Endodermal cell (in vitro differentiated cells): Measurements from ENCODE around the gene NGEF. TPM values are rescaled to one million over a fixed set of nuclear protein-coding genes. Genes with fewer than 3 reads are reported as not detected.

ENCODE experiments used
- DNase-seq: peaks from one replicate; pipeline ENCODE4 v3.0.0-alpha.2; 2017
- H3K27ac ChIP-seq: 2 replicates; pipeline ENCODE4 v1.5.1; 2013; ENCODE audit warnings: mild to moderate bottlenecking, low read depth, low read length, moderate library complexity
- H3K27me3 ChIP-seq: 2 replicates; pipeline ENCODE4 v1.6.1; 2013; ENCODE audit warnings: mild to moderate bottlenecking, low read length, moderate library complexity; ENCODE audit not compliant: insufficient read depth, control insufficient read depth, poor library complexity, severe bottlenecking
- H3K36me3 ChIP-seq: 2 replicates; pipeline ENCODE4 v1.7.0; 2013; ENCODE audit warnings: mild to moderate bottlenecking, low read length, moderate library complexity; ENCODE audit not compliant: control insufficient read depth, insufficient read depth
- H3K4me1 ChIP-seq: one replicate; pipeline ENCODE4 v1.7.0; 2013; ENCODE audit warnings: low read length; ENCODE audit not compliant: control insufficient read depth, insufficient read depth
- H3K4me3 ChIP-seq: 2 replicates; pipeline ENCODE4 v1.5.1; 2013; ENCODE audit warnings: mild to moderate bottlenecking, low read length, moderate library complexity
- H3K9ac ChIP-seq: 2 replicates; pipeline ENCODE4 v1.6.1; 2013; ENCODE audit warnings: mild to moderate bottlenecking, low read length, moderate library complexity; ENCODE audit not compliant: poor library complexity, severe bottlenecking; ENCODE audit errors: extremely low read depth
- H3K9me3 ChIP-seq: 2 replicates; pipeline ENCODE4 v1.6.1; 2013; ENCODE audit warnings: mild to moderate bottlenecking, low read length, moderate library complexity; ENCODE audit not compliant: control insufficient read depth
- H3K27ac Mint-ChIP-seq: 2 replicates; pipeline ENCODE4 v1.8.0; 2020; ENCODE audit warnings: mixed read lengths
- H3K27me3 Mint-ChIP-seq: 2 replicates; pipeline ENCODE4 v1.8.0; 2021; ENCODE audit warnings: mild to moderate bottlenecking, mixed read lengths; ENCODE audit not compliant: insufficient read depth
- H3K36me3 Mint-ChIP-seq: 2 replicates; pipeline ENCODE4 v1.8.0; 2020; ENCODE audit warnings: low read depth, mixed read lengths
- H3K4me1 Mint-ChIP-seq: 2 replicates; pipeline ENCODE4 v1.8.0; 2020; ENCODE audit warnings: mixed read lengths
- H3K4me3 Mint-ChIP-seq: 2 replicates; pipeline ENCODE4 v1.8.0; 2020; ENCODE audit warnings: mild to moderate bottlenecking, moderate library complexity, mixed read lengths
- H3K9me3 Mint-ChIP-seq: 2 replicates; pipeline ENCODE4 v1.8.0; 2020; ENCODE audit warnings: mild to moderate bottlenecking, mixed read lengths
- WGBS, 2 experiments: methylation state at CpG; one replicate each; pipeline versions ENCODE4 v1.1.5 to v1.1.7; 2013; ENCODE audit warnings: missing lambda C conversion rate in 2 of 2, mixed read lengths in 1 of 2; ENCODE audit not compliant: insufficient coverage in 1 of 2, insufficient read length in 1 of 2; 5-methylcytosine and 5-hydroxymethylcytosine counted together
- total RNA-seq, 2 donors: library from RNA; stranded (reverse); fragmentation: NEBNext Ultra II Directional in 1 of 2; extraction: Animal tissue kit (Norgen Biotek cat#: 25700) in 1 of 2; gene quantifications; 2 replicates in 1 of 2; 3 replicates in 1 of 2; pipeline ENCODE4 v1.2.1, GENCODE V29; 2021
- TF ChIP-seq, protein P1 (sequence below): fragments of 200-600 bp; sonication (generic); conservative IDR thresholded peaks from 2 replicates; pipeline ENCODE4 v1.5.0; 2021; ENCODE audit warnings: antibody characterized with exemption, mild to moderate bottlenecking

Gene NGEF
- total RNA-seq, 2 donors from 2014 or later: 1.8 to 2.9 TPM

DNA sequence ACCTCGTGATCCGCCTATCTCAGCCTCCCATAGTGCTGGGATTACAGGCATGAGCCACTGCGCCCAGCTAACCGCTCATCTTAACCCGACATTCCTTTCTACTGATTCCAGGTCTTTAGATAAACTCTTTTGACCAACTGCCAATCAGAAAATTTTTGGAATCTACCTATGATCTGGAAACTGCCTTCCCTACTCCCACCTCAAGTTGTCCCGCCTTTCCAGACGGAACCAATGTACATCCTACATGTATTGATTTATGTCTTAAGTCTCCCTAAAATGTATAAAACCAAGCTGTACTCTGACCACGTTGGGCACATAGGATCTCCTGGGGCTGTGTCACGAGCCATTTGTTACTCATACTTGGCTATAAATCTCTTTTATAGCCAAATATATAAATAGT is 16.3 kb upstream of the NGEF start:
- Mint-ChIP-seq H3K27ac (no peak overlapping the region), H3K4me1 (peaks cover 3% of the 10 kb centered on the region), H3K4me3 (no peak overlapping the region), H3K27me3 (no peaks in the 10 kb centered on the region), H3K9me3 (no peaks in the 10 kb centered on the region), H3K36me3 (no peaks in the 10 kb centered on the region)
- Histone ChIP-seq H3K27me3 (no peaks in the 10 kb centered on the region), H3K9me3 (no peaks in the 10 kb centered on the region), H3K36me3 (no peaks in the 10 kb centered on the region), H3K4me3 (no peak overlapping the region), H3K27ac (no peak overlapping the region), H3K4me1 (no peaks in the 10 kb centered on the region), H3K9ac (no peak overlapping the region)
- TF ChIP-seq, protein P1, sequence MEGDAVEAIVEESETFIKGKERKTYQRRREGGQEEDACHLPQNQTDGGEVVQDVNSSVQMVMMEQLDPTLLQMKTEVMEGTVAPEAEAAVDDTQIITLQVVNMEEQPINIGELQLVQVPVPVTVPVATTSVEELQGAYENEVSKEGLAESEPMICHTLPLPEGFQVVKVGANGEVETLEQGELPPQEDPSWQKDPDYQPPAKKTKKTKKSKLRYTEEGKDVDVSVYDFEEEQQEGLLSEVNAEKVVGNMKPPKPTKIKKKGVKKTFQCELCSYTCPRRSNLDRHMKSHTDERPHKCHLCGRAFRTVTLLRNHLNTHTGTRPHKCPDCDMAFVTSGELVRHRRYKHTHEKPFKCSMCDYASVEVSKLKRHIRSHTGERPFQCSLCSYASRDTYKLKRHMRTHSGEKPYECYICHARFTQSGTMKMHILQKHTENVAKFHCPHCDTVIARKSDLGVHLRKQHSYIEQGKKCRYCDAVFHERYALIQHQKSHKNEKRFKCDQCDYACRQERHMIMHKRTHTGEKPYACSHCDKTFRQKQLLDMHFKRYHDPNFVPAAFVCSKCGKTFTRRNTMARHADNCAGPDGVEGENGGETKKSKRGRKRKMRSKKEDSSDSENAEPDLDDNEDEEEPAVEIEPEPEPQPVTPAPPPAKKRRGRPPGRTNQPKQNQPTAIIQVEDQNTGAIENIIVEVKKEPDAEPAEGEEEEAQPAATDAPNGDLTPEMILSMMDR: no peak
- WGBS, 2 experiments: 92 to 98% methylated on average over 7 to 9 of the region's 9 CpGs
- DNase-seq: no peak

DNA sequence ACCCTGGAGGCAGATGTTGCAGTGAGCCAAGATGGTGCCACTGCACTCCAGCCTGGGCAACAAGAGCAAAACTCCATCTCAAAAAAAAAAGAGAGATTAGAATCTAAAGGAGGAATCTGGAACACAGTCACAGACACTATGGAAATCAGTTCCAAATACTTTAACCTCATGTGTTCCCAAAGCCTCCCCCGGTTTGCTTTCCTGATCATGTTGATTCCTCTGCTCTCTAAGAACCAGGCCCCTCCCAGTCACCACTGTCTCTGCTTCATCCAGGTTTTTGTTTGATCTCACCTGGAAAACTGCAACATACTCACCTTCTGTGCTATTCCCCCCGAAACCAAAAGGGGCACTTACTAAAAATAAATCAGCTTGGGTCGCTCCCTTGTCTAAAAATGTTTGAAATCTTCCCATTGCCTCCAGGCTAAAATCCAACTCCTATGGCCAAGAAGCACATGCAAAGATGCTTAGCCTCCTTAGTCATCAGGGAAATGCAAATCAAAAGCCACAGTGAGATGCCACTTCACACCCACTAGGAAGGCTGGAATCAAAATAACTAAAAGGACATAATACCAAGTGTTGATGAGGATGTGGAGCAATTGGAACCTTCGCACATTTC is 13.2 kb upstream of the NGEF start:
- no peak overlapping the region for H3K27ac ChIP-seq

DNA sequence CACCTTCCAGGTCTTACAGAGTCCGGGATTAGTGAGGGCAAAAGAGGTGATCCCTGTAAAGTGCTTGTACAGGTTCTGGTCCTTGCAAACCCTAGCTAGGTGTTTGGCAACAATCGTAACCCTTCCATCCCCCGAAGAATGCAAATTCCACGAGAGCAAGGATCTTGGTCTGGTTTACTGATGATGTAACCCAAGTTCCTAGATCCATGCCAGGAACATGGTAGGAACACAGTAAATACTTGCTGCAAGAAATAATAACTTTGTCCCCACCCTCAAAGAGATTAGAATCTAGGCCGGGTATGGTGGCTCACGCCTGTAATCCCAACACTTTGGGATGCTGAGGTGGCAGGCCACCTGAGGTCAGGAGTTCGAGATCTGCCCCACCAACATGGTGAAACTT is 12.7 kb upstream of the NGEF start:
- Histone ChIP-seq H3K4me1 (no peaks in the 10 kb centered on the region), H3K9ac (no peak overlapping the region), H3K27ac (no peak overlapping the region), H3K9me3 (no peaks in the 10 kb centered on the region), H3K4me3 (no peak overlapping the region), H3K36me3 (no peaks in the 10 kb centered on the region), H3K27me3 (no peaks in the 10 kb centered on the region)
- Mint-ChIP-seq H3K4me1 (peaks cover 3% of the 10 kb centered on the region), H3K27ac (no peak overlapping the region), H3K36me3 (no peaks in the 10 kb centered on the region), H3K4me3 (no peak overlapping the region), H3K9me3 (no peaks in the 10 kb centered on the region), H3K27me3 (no peaks in the 10 kb centered on the region)
- DNase-seq: no peak
- TF ChIP-seq, protein P1: no peak
- 82 to 86% methylated on average over 7 of the region's 7 CpGs for WGBS, 2 experiments

More for the DNA sequence above, 13.2 kb upstream of the NGEF start:
- DNase-seq: no peak
- WGBS, 2 experiments: 78 to 85% methylated on average over 4 of the region's 4 CpGs
- Histone ChIP-seq H3K36me3 (no peaks in the 10 kb centered on the region), H3K9me3 (no peaks in the 10 kb centered on the region), H3K27me3 (no peaks in the 10 kb centered on the region), H3K9ac (no peak overlapping the region), H3K4me1 (no peaks in the 10 kb centered on the region), H3K4me3 (no peak overlapping the region)
- no peak overlapping the region for H3K4me3 Mint-ChIP-seq
- H3K9me3 Mint-ChIP-seq: no peaks in the 10 kb centered on the region
- peaks cover 3% of the 10 kb centered on the region for H3K4me1 Mint-ChIP-seq
- no peak overlapping the region for H3K27ac Mint-ChIP-seq
- H3K36me3 Mint-ChIP-seq: no peaks in the 10 kb centered on the region
- TF ChIP-seq, protein P1: no peak
- H3K27me3 Mint-ChIP-seq: no peaks in the 10 kb centered on the region
